K562 (cell line): ENCODE measurements around the gene ORAI2. TPM values are rescaled to one million over a fixed set of nuclear protein-coding genes. Genes with fewer than 3 reads are reported as not detected.

ENCODE experiments used
- ATAC-seq: fragments of 200-7000 bp; cut with Tn5 transposase; 3 replicates; pipeline ENCODE4 v1.9.1; 2020; ENCODE audit warnings: moderate library complexity
- BruUV-seq: library from RNA; stranded (reverse); fragments of 400-500 nt; replicated peaks from 2 replicates; lab custom pipeline; 2021; lab: Mats Ljungman, UMichigan
- CTCF ChIA-PET: fragments of 300-600 bp; formaldehyde crosslinking; extraction: SDS; loops from one replicate; lab custom pipeline; 2021; ENCODE audit warnings: low intra/inter-chr PET ratio; lab: Yijun Ruan, JAX
- POLR2A ChIA-PET: fragments of 300-600, 350-650 bp; sonication (Branson Sonifier 250); formaldehyde crosslinking; extraction: SDS; loops from one replicate; lab custom pipeline; 2021; ENCODE audit warnings: antibody characterized with exemption, inconsistent platforms; lab: Yijun Ruan, JAX
- DNase-seq, 4 experiments: peaks; one replicate each; pipeline versions ENCODE4 v3.0.0 to v3.0.0-alpha.2; 2011 to 2018; ENCODE audit warnings: low spot score in 3 of 4, mixed read lengths in 3 of 4; ENCODE audit errors: extremely low read depth in 1 of 4
- FAIRE-seq: peaks from 2 replicates; lab custom pipeline; 2011; peaks lifted over from hg19 to GRCh38; lab: Jason Lieb, UNC
- H2AFZ ChIP-seq: 2 replicates; pipeline ENCODE4 v1.6.0; 2011; ENCODE audit warnings: low read depth, low read length, control low read depth, inconsistent platforms
- H3K27ac ChIP-seq: fragments of 200-600 bp; 3 replicates; pipeline ENCODE4 v1.8.0; 2011; ENCODE audit warnings: low read depth, mild to moderate bottlenecking, control low read depth, inconsistent platforms, low read length, moderate library complexity, mixed read lengths; ENCODE audit errors: extremely low read depth
- H3K27me3 ChIP-seq, 2 experiments: fragments of 300-600 bp in 1 of 2; 2 replicates in 1 of 2; 3 replicates in 1 of 2; pipeline versions ENCODE4 v1.6.0 to v1.8.0; 2011; ENCODE audit warnings: inconsistent platforms in 2 of 2, low read length in 2 of 2, mild to moderate bottlenecking in 1 of 2, mixed read lengths in 1 of 2, moderate library complexity in 1 of 2; ENCODE audit not compliant: control insufficient read depth in 2 of 2, insufficient read depth in 2 of 2
- H3K36me3 ChIP-seq: fragments of 300-600 bp; 3 replicates; pipeline ENCODE4 v1.8.0; 2011; ENCODE audit warnings: mild to moderate bottlenecking, low read length, inconsistent platforms; ENCODE audit not compliant: control insufficient read depth, insufficient read depth
- H3K4me1 ChIP-seq, 2 experiments: fragments of 200-600 bp in 1 of 2; replicated peaks in 1 of 2; 2 replicates in 1 of 2; 3 replicates in 1 of 2; pipeline versions ENCODE4 v1.5.1 to v1.8.0; 2011; ENCODE audit warnings: inconsistent platforms in 2 of 2, low read length in 2 of 2, mild to moderate bottlenecking in 1 of 2, mixed read lengths in 1 of 2, moderate library complexity in 1 of 2; ENCODE audit not compliant: control insufficient read depth in 2 of 2, insufficient read depth in 2 of 2
- H3K4me2 ChIP-seq: 2 replicates; pipeline ENCODE4 v1.6.1; 2011; ENCODE audit warnings: low read length, control low read depth, inconsistent platforms, mixed read lengths; ENCODE audit not compliant: insufficient read depth
- H3K4me3 ChIP-seq: fragments of 200-600 bp; sonication (generic), shearing (Covaris generic); 2 replicates; pipeline ENCODE4 v1.5.1; 2016; ENCODE audit warnings: control low read depth, inconsistent platforms
- H3K79me2 ChIP-seq: fragments of 200-600 bp; 3 replicates; pipeline ENCODE4 v1.8.0; 2011; ENCODE audit warnings: low read length, inconsistent platforms; ENCODE audit not compliant: control insufficient read depth, insufficient read depth
- H3K9ac ChIP-seq, 2 experiments: 2 replicates each; pipeline versions ENCODE4 v1.6.0 to v1.6.1; 2011; ENCODE audit warnings: low read depth in 2 of 2, low read length in 2 of 2, control low read depth in 1 of 2, inconsistent platforms in 1 of 2, mild to moderate bottlenecking in 1 of 2, mixed read lengths in 1 of 2; ENCODE audit not compliant: insufficient read depth in 1 of 2
- H3K9me1 ChIP-seq: one replicate; pipeline ENCODE4 v1.6.0; 2011; ENCODE audit warnings: inconsistent platforms, mild to moderate bottlenecking, low read length, moderate library complexity; ENCODE audit not compliant: control insufficient read depth, insufficient read depth
- H3K9me3 ChIP-seq: replicated peaks from 2 replicates; pipeline ENCODE4 v1.5.1; 2011; ENCODE audit warnings: low read depth, low read length, inconsistent platforms; ENCODE audit not compliant: control insufficient read depth, insufficient read depth
- H4K20me1 ChIP-seq: replicated peaks from 2 replicates; pipeline ENCODE4 v1.6.1; 2011; ENCODE audit warnings: low read length, inconsistent platforms, mixed read lengths; ENCODE audit not compliant: control insufficient read depth, insufficient read depth
- CBFA2T2 ChIP-seq: fragments of 450-650 bp; conservative IDR thresholded peaks from 2 replicates; pipeline ENCODE4 v1.6.1; 2017; ENCODE audit warnings: mild to moderate bottlenecking
- FOS ChIP-seq: IDR thresholded peaks from 3 replicates; pipeline ENCODE4 v1.6.1; 2011; ENCODE audit not compliant: insufficient read length; ENCODE audit errors: extremely low read depth
- PHF20 ChIP-seq: fragments of 450-650 bp; IDR thresholded peaks from 2 replicates; pipeline ENCODE4 v1.6.1; 2018; ENCODE audit not compliant: partially characterized antibody
- SNIP1 ChIP-seq: fragments of 450-650 bp; IDR thresholded peaks from 2 replicates; pipeline ENCODE4 v1.7.1; 2017; ENCODE audit warnings: low read depth, mild to moderate bottlenecking
- ZBTB17 ChIP-seq: fragments of 450-650 bp; formaldehyde crosslinking; IDR thresholded peaks from 2 replicates; pipeline ENCODE4 v1.4.0; 2020; ENCODE audit warnings: mild to moderate bottlenecking
- ZNF3 ChIP-seq: fragments of 250-450 bp; sonication (Bioruptor Pico); IDR thresholded peaks from 2 replicates; pipeline ENCODE4 v1.5.0; 2021; ENCODE audit warnings: mild to moderate bottlenecking, moderate library complexity
- WGBS: fragments of 100-300 bp; shearing (Covaris generic); methylation state at CpG from one replicate; pipeline ENCODE4 v1.1.6; 2016; ENCODE audit warnings: low coverage, mixed read lengths; ENCODE audit not compliant: insufficient coverage; ENCODE audit errors: missing lambda C conversion rate; 5-methylcytosine and 5-hydroxymethylcytosine counted together
- in situ Hi-C: fragments of 300-500 bp; cut with MboI; formaldehyde crosslinking; loops from 4 replicates; pipeline ENCODE4 v1.15.0; 2018; ENCODE audit warnings: inconsistent platforms, mixed read lengths
- intact Hi-C: fragments of 100-400 bp; cut with micrococcal nuclease; formaldehyde crosslinking; loops from 2 replicates; pipeline ENCODE4 v1.14.2; 2022
- polyA plus RNA-seq, 8 experiments: library from polyadenylated mRNA; depleted of rRNA in 4 of 8; stranded (reverse) in 5 of 8; unstranded in 3 of 8; fragments of >200 nt; fragmentation: Nextera tagmentation in 2 of 8; fragmentation: Illumina TruSeq in 1 of 8; extraction: Ambion mirVana in 2 of 8; extraction: Trizol in 1 of 8; gene quantifications; 2 replicates each; pipeline versions ENCODE4 v1.2.1 to v1.2.3, GENCODE V29; 2011 to 2014; ENCODE audit warnings: inconsistent platforms in 1 of 8, missing spikeins in 1 of 8
- total RNA-seq, 7 experiments: library from RNA; depleted of rRNA in 6 of 7; stranded (reverse); fragments of >200 nt in 6 of 7; fragmentation: Illumina TruSeq in 2 of 7; extraction: Trizol in 2 of 7; gene quantifications; 2 replicates each; pipeline versions ENCODE4 v1.2.1 to v1.2.3, GENCODE V29; 2011 to 2021; ENCODE audit warnings: low replicate concordance in 1 of 7
- TF ChIP-seq, protein P1 (sequence below): fragments of 250-450 bp; sonication (Bioruptor Pico); IDR thresholded peaks from 2 replicates; pipeline ENCODE4 v1.5.0; 2021
- TF ChIP-seq, protein P2 (sequence below): fragments of 250-450 bp; sonication (Bioruptor Pico); IDR thresholded peaks from 2 replicates; pipeline ENCODE4 v1.4.0; 2020
- TF ChIP-seq, protein P3 (sequence below): fragments of 450-650 bp; IDR thresholded peaks from 2 replicates; pipeline ENCODE4 v1.6.1; 2014; ENCODE audit warnings: low read depth, mild to moderate bottlenecking, moderate library complexity, borderline replicate concordance
- TF ChIP-seq, protein P4 (sequence below): fragments of 450-650 bp; formaldehyde crosslinking; IDR thresholded peaks from 2 replicates; pipeline ENCODE4 v1.4.0; 2022; ENCODE audit warnings: missing genetic modification characterization

The ORAI2 gene
- total and polyA plus RNA-seq, 9 of the 15 experiments (the other 6 are each of a cell fraction or from before 2014, with no cell fraction given) = 1.1 to 27.7 (median 9.2) TPM

DNA sequence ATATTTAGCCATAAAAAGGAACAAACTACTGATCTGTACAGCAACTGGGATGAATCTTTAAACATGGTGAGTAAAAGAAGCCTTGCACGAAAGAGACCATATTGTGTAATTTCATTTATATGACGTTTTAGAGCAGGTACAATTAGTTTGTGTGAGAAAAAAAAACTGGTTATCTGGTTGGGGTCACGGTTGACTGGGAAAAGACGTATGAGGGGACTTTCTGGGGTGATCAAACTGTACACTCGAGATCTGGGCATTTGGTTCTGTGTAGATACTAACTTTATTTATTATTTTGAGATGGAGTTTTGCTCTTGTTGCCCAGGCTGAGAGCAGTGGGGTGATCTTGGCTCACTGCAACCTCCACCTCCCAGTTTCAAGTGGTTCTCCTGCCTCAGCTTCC is 33.0 kb upstream of the ORAI2 start:
- in situ Hi-C loops (no loop called here), intact Hi-C loops (no loop called here)
- 93% methylated on average over 5 of the region's 5 CpGs for WGBS
- H3K36me3 ChIP-seq = peaks cover 71% of the 10 kb centered on the region
- ChIA-PET CTCF (no interaction called here), POLR2A (no interaction called here)
- H3K9me1 ChIP-seq = no peaks in the 10 kb centered on the region
- ATAC-seq (no peak), FAIRE-seq (no peak), DNase-seq (no peak)
- H3K9me3 ChIP-seq = no peaks in the 10 kb centered on the region
- peaks cover 5% of the 10 kb centered on the region; the same call in 1 of the 2 replicates for H4K20me1 ChIP-seq
- H3K4me2 ChIP-seq = no peak overlapping the region
- no peak for TF ChIP-seq ZNF3 (CRISPR knock-in tag)
- TF ChIP-seq FOS = no peak
- TF ChIP-seq, protein P1, sequence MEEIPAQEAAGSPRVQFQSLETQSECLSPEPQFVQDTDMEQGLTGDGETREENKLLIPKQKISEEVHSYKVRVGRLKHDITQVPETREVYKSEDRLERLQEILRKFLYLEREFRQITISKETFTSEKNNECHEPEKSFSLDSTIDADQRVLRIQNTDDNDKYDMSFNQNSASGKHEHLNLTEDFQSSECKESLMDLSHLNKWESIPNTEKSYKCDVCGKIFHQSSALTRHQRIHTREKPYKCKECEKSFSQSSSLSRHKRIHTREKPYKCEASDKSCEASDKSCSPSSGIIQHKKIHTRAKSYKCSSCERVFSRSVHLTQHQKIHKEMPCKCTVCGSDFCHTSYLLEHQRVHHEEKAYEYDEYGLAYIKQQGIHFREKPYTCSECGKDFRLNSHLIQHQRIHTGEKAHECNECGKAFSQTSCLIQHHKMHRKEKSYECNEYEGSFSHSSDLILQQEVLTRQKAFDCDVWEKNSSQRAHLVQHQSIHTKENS (CRISPR knock-in tag) = no peak
- TF ChIP-seq, protein P2, sequence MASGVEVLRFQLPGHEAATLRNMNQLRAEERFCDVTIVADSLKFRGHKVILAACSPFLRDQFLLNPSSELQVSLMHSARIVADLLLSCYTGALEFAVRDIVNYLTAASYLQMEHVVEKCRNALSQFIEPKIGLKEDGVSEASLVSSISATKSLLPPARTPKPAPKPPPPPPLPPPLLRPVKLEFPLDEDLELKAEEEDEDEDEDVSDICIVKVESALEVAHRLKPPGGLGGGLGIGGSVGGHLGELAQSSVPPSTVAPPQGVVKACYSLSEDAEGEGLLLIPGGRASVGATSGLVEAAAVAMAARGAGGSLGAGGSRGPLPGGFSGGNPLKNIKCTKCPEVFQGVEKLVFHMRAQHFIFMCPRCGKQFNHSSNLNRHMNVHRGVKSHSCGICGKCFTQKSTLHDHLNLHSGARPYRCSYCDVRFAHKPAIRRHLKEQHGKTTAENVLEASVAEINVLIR (CRISPR knock-in tag) = no peak
- TF ChIP-seq, protein P3, sequence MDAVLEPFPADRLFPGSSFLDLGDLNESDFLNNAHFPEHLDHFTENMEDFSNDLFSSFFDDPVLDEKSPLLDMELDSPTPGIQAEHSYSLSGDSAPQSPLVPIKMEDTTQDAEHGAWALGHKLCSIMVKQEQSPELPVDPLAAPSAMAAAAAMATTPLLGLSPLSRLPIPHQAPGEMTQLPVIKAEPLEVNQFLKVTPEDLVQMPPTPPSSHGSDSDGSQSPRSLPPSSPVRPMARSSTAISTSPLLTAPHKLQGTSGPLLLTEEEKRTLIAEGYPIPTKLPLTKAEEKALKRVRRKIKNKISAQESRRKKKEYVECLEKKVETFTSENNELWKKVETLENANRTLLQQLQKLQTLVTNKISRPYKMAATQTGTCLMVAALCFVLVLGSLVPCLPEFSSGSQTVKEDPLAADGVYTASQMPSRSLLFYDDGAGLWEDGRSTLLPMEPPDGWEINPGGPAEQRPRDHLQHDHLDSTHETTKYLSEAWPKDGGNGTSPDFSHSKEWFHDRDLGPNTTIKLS = no peak
- TF ChIP-seq, protein P4, sequence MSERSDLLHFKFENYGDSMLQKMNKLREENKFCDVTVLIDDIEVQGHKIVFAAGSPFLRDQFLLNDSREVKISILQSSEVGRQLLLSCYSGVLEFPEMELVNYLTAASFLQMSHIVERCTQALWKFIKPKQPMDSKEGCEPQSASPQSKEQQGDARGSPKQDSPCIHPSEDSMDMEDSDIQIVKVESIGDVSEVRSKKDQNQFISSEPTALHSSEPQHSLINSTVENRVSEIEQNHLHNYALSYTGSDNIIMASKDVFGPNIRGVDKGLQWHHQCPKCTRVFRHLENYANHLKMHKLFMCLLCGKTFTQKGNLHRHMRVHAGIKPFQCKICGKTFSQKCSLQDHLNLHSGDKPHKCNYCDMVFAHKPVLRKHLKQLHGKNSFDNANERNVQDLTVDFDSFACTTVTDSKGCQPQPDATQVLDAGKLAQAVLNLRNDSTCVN (CRISPR knock-in tag) = no peak
- TF ChIP-seq SNIP1 = no peak
- TF ChIP-seq CBFA2T2 = no peak
- no peak for TF ChIP-seq PHF20
- TF ChIP-seq ZBTB17 (CRISPR knock-in tag) = no peak
- no peaks in the 10 kb centered on the region for H3K27me3 ChIP-seq
- no TSS peak for BruUV-seq
- no peak overlapping the region for H3K4me3 ChIP-seq
- peaks cover 14% of the 10 kb centered on the region for H3K79me2 ChIP-seq
- H3K4me1 ChIP-seq = peaks cover 5 to 15% of the 10 kb centered on the region in 2 experiments; a peak in 3 of 5 replicates
- no peak overlapping the region for H3K9ac ChIP-seq
- no peak overlapping the region for H2AFZ ChIP-seq
- H3K27ac ChIP-seq = no peak overlapping the region
